HG02759 (cell line): Measurements from ENCODE around the gene SMAD5.

Source experiments
- ATAC-seq: cut with Tn5 transposase; IDR thresholded peaks from one replicate; pipeline ENCODE4 v1.9.1; 2021; ENCODE audit warnings: mild to moderate bottlenecking, moderate library complexity; ENCODE audit not compliant: unreplicated experiment

The SMAD5 gene

GRCh38 chr5:136194576-136194975 is 61.9 kb downstream of the SMAD5 start:
- no peak for ATAC-seq

GRCh38 chr5:136195971-136196820 is 63.6 kb downstream of the SMAD5 start:
- ATAC-seq: no peak

GRCh38 chr5:136197462-136198142 is 65.0 kb downstream of the SMAD5 start:
- no peak for ATAC-seq

- ATAC-seq: no peak
Observed at GRCh38 chr5:136198453-136198852, 65.8 kb downstream of the SMAD5 start.

GRCh38 chr5:136199408-136199807 is 66.8 kb downstream of the SMAD5 start:
- no peak for ATAC-seq

GRCh38 chr5:136200130-136200529 is 67.5 kb downstream of the SMAD5 start:
- ATAC-seq: no peak

- no peak for ATAC-seq
Observed at GRCh38 chr5:136200761-136201160, 68.1 kb downstream of the SMAD5 start.

- ATAC-seq: no peak
Observed at GRCh38 chr5:136201870-136202269, 69.2 kb downstream of the SMAD5 start.

- no peak for ATAC-seq
Observed at GRCh38 chr5:136202469-136203205, 70.0 kb downstream of the SMAD5 start.

- ATAC-seq: no peak
Observed at GRCh38 chr5:136203303-136203922, 70.8 kb downstream of the SMAD5 start.

- ATAC-seq: no peak
Observed at GRCh38 chr5:136205061-136205702, 72.5 kb downstream of the SMAD5 start.

- no peak for ATAC-seq
Observed at GRCh38 chr5:136205941-136206340, 73.3 kb downstream of the SMAD5 start.

GRCh38 chr5:136206361-136206760 is 73.7 kb downstream of the SMAD5 start:
- no peak for ATAC-seq

- no peak for ATAC-seq
Observed at GRCh38 chr5:136207631-136208030, 75.0 kb downstream of the SMAD5 start.

- ATAC-seq: no peak
Observed at GRCh38 chr5:136208916-136209315, 76.3 kb downstream of the SMAD5 start.

GRCh38 chr5:136209346-136209910 is 76.8 kb downstream of the SMAD5 start:
- ATAC-seq: no peak

GRCh38 chr5:136210259-136210658 is 77.6 kb downstream of the SMAD5 start:
- ATAC-seq: no peak

- ATAC-seq: no peak
Observed at GRCh38 chr5:136211282-136212040, 78.8 kb downstream of the SMAD5 start.

- peak; percentile 65 for ATAC-seq
Observed at GRCh38 chr5:136212252-136212721, 79.6 kb downstream of the SMAD5 start.
